SU-DHL-6 (cell line): ENCODE results near the gene ANTXRL.
"Not testable (repeated sequence)": the region's sequence is repeated elsewhere in the genome, so short reads cannot be mapped to it uniquely, and the experiment has no call there.

Experiments
- CTCF ChIP-seq: fragments of 200-600 bp; sonication (generic); IDR thresholded peaks from one replicate; pipeline ENCODE4 v1.5.1; 2017; ENCODE audit warnings: antibody characterized with exemption, mild to moderate bottlenecking, low read length, moderate library complexity; ENCODE audit not compliant: insufficient read depth, poor library complexity, severe bottlenecking
- EZH2phosphoT487 ChIP-seq: fragments of 200-600 bp; sonication (generic), shearing (Covaris generic); conservative IDR thresholded peaks from 2 replicates; pipeline ENCODE4 v1.6.1; 2018; ENCODE audit warnings: mild to moderate bottlenecking, antibody characterized with exemption, low read length, moderate library complexity, mixed read lengths

GRCh38 chr10:46265566-46266305 is 21.1 kb upstream of the ANTXRL start:
- TF ChIP-seq CTCF, EZH2phosphoT487: not testable (repeated sequence)
